Rectal smooth muscle tissue (tissue), 1 donor: ENCODE data around the gene E2F4.

Experiments
- H3K27ac ChIP-seq: one replicate; pipeline ENCODE4 v1.7.0; 2013; ENCODE audit warnings: low read depth, low read length, inconsistent platforms
- H3K27me3 ChIP-seq: one replicate; pipeline ENCODE4 v1.7.0; 2013; ENCODE audit warnings: low read length; ENCODE audit not compliant: control insufficient read depth, insufficient read depth
- H3K36me3 ChIP-seq: one replicate; pipeline ENCODE4 v1.7.0; 2013; ENCODE audit warnings: low read length; ENCODE audit not compliant: control insufficient read depth, insufficient read depth
- H3K4me1 ChIP-seq: one replicate; pipeline ENCODE4 v1.7.0; 2013; ENCODE audit warnings: low read length; ENCODE audit not compliant: control insufficient read depth, insufficient read depth
- H3K4me3 ChIP-seq: one replicate; pipeline ENCODE4 v1.7.0; 2013; ENCODE audit warnings: low read length
- H3K9ac ChIP-seq: one replicate; pipeline ENCODE4 v1.7.0; 2013; ENCODE audit warnings: low read length

Gene E2F4

GRCh38 chr16:67234180-67234597 lies 42.2 kb downstream of the E2F4 start:
- H3K27me3 ChIP-seq, result no peaks in the 10 kb centered on the region
- H3K4me3 ChIP-seq, result no peak overlapping the region
- H3K36me3 ChIP-seq, result peaks cover 43% of the 10 kb centered on the region
- H3K9ac ChIP-seq, result no peak overlapping the region
- no peaks in the 10 kb centered on the region for H3K4me1 ChIP-seq
- no peak overlapping the region for H3K27ac ChIP-seq

- Histone ChIP-seq H3K4me3 (no peak overlapping the region), H3K4me1 (no peaks in the 10 kb centered on the region), H3K27ac (no peak overlapping the region), H3K9ac (no peak overlapping the region), H3K36me3 (peaks cover 32% of the 10 kb centered on the region), H3K27me3 (no peaks in the 10 kb centered on the region)
Measured at GRCh38 chr16:67235816-67236562, 44.0 kb downstream of the E2F4 start.

- Histone ChIP-seq H3K4me1 (no peaks in the 10 kb centered on the region), H3K27ac (no peak overlapping the region), H3K4me3 (no peak overlapping the region), H3K9ac (no peak overlapping the region), H3K36me3 (peaks cover 28% of the 10 kb centered on the region), H3K27me3 (no peaks in the 10 kb centered on the region)
Measured at GRCh38 chr16:67236563-67237395, 44.8 kb downstream of the E2F4 start.

- peaks cover 28% of the 10 kb centered on the region for H3K36me3 ChIP-seq
- no peak overlapping the region for H3K27ac ChIP-seq
- no peaks in the 10 kb centered on the region for H3K4me1 ChIP-seq
- no peaks in the 10 kb centered on the region for H3K27me3 ChIP-seq
- no peak overlapping the region for H3K4me3 ChIP-seq
- H3K9ac ChIP-seq, result no peak overlapping the region
Measured at GRCh38 chr16:67237396-67238277, 45.7 kb downstream of the E2F4 start.

GRCh38 chr16:67238278-67238575 lies 46.3 kb downstream of the E2F4 start:
- H3K36me3 ChIP-seq, result peaks cover 28% of the 10 kb centered on the region
- no peak overlapping the region for H3K27ac ChIP-seq

GRCh38 chr16:67238806-67239470 lies 47.0 kb downstream of the E2F4 start:
- Histone ChIP-seq H3K4me1 (no peaks in the 10 kb centered on the region), H3K9ac (no peak overlapping the region), H3K4me3 (no peak overlapping the region), H3K27me3 (no peaks in the 10 kb centered on the region), H3K36me3 (peaks cover 27% of the 10 kb centered on the region), H3K27ac (no peak overlapping the region)

More at GRCh38 chr16:67238278-67238575, 46.3 kb downstream of the E2F4 start:
- Histone ChIP-seq H3K9ac (no peak overlapping the region), H3K4me3 (no peak overlapping the region), H3K4me1 (no peaks in the 10 kb centered on the region), H3K27me3 (no peaks in the 10 kb centered on the region)

GRCh38 chr16:67240506-67240905 lies 48.6 kb downstream of the E2F4 start:
- Histone ChIP-seq H3K4me1 (no peaks in the 10 kb centered on the region), H3K9ac (no peak overlapping the region), H3K4me3 (no peak overlapping the region), H3K27ac (no peak overlapping the region), H3K27me3 (no peaks in the 10 kb centered on the region), H3K36me3 (peaks cover 20% of the 10 kb centered on the region)

GRCh38 chr16:67241008-67241900 lies 49.3 kb downstream of the E2F4 start:
- H3K27ac ChIP-seq, result no peak overlapping the region
- no peak overlapping the region for H3K9ac ChIP-seq
- H3K4me1 ChIP-seq, result no peaks in the 10 kb centered on the region

GRCh38 chr16:67242138-67242730 lies 50.3 kb downstream of the E2F4 start:
- no peak overlapping the region for H3K9ac ChIP-seq
- H3K27ac ChIP-seq, result no peak overlapping the region
- no peaks in the 10 kb centered on the region for H3K27me3 ChIP-seq
- H3K4me3 ChIP-seq, result no peak overlapping the region
- H3K36me3 ChIP-seq, result peaks cover 7% of the 10 kb centered on the region
- H3K4me1 ChIP-seq, result no peaks in the 10 kb centered on the region

More at GRCh38 chr16:67241008-67241900, 49.3 kb downstream of the E2F4 start:
- Histone ChIP-seq H3K27me3 (no peaks in the 10 kb centered on the region), H3K36me3 (peaks cover 12% of the 10 kb centered on the region), H3K4me3 (no peak overlapping the region)

- Histone ChIP-seq H3K27me3 (no peaks in the 10 kb centered on the region), H3K36me3 (peaks cover 7% of the 10 kb centered on the region), H3K4me1 (peaks cover 6% of the 10 kb centered on the region), H3K27ac (no peak overlapping the region), H3K9ac (no peak overlapping the region), H3K4me3 (no peak overlapping the region)
Measured at GRCh38 chr16:67243481-67243880, 51.5 kb downstream of the E2F4 start.
